H9 (cell line): ENCODE measurements around the gene GSE1. TPM values are rescaled to one million over a fixed set of nuclear protein-coding genes. Genes with fewer than 3 reads are reported as not detected.

Source experiments
- DNase-seq: peaks from one replicate; pipeline ENCODE4 v3.0.0-alpha.2; 2017
- H2AFZ ChIP-seq: one replicate; pipeline ENCODE4 v1.6.1; 2013; ENCODE audit warnings: mild to moderate bottlenecking, low read length, control low read depth, moderate library complexity
- H2AK5ac ChIP-seq: 2 replicates; pipeline ENCODE4 v1.6.1; 2013; ENCODE audit warnings: low read length, control low read depth, mixed read lengths; ENCODE audit not compliant: insufficient read length
- H2BK120ac ChIP-seq: one replicate; pipeline ENCODE4 v1.6.1; 2013; ENCODE audit warnings: low read depth, mild to moderate bottlenecking, low read length, control low read depth, inconsistent platforms; ENCODE audit not compliant: poor library complexity, severe bottlenecking
- H2BK12ac ChIP-seq: 2 replicates; pipeline ENCODE4 v1.6.1; 2013; ENCODE audit warnings: low read length, control low read depth, mixed read lengths, low read depth; ENCODE audit not compliant: insufficient read length
- H2BK15ac ChIP-seq: 2 replicates; pipeline ENCODE4 v1.6.1; 2013; ENCODE audit warnings: low read depth, low read length, control low read depth
- H2BK20ac ChIP-seq: one replicate; pipeline ENCODE4 v1.6.1; 2013; ENCODE audit warnings: low read depth, mild to moderate bottlenecking, low read length, control low read depth, inconsistent platforms; ENCODE audit not compliant: poor library complexity, severe bottlenecking
- H2BK5ac ChIP-seq: 2 replicates; pipeline ENCODE4 v1.6.1; 2013; ENCODE audit warnings: low read length, control low read depth, mixed read lengths; ENCODE audit not compliant: insufficient read length
- H3K14ac ChIP-seq: 2 replicates; pipeline ENCODE4 v1.6.1; 2013; ENCODE audit warnings: low read length, control low read depth; ENCODE audit not compliant: insufficient read depth
- H3K18ac ChIP-seq: 2 replicates; pipeline ENCODE4 v1.6.1; 2013; ENCODE audit warnings: low read depth, mild to moderate bottlenecking, mixed read lengths, low read length, control low read depth; ENCODE audit not compliant: insufficient read length
- H3K23ac ChIP-seq: 2 replicates; pipeline ENCODE4 v1.6.1; 2013; ENCODE audit warnings: low read length, control low read depth, mixed read lengths, low read depth; ENCODE audit not compliant: insufficient read length
- H3K23me2 ChIP-seq: 2 replicates; pipeline ENCODE4 v1.6.1; 2013; ENCODE audit warnings: low read depth, mild to moderate bottlenecking, mixed read lengths, low read length, control low read depth; ENCODE audit not compliant: insufficient read length, poor library complexity, severe bottlenecking
- H3K27ac ChIP-seq: 2 replicates; pipeline ENCODE4 v1.5.1; 2013; ENCODE audit warnings: low read length, control low read depth, mixed read lengths, low read depth; ENCODE audit not compliant: insufficient read length
- H3K27me3 ChIP-seq: 2 replicates; pipeline ENCODE4 v1.6.1; 2013; ENCODE audit warnings: low read length, control low read depth, inconsistent platforms; ENCODE audit not compliant: insufficient read depth
- H3K4ac ChIP-seq: 2 replicates; pipeline ENCODE4 v1.6.1; 2013; ENCODE audit warnings: low read depth, mild to moderate bottlenecking, control low read depth, inconsistent platforms, low read length, moderate library complexity
- H3K4me1 ChIP-seq: 2 replicates; pipeline ENCODE4 v1.6.1; 2013; ENCODE audit warnings: low read length, control low read depth, inconsistent platforms; ENCODE audit not compliant: insufficient read depth
- H3K4me2 ChIP-seq: 2 replicates; pipeline ENCODE4 v1.6.1; 2013; ENCODE audit warnings: low read length, control low read depth, mixed read lengths; ENCODE audit not compliant: insufficient read length, insufficient read depth
- H3K56ac ChIP-seq: 2 replicates; pipeline ENCODE4 v1.6.1; 2013; ENCODE audit warnings: low read depth, mild to moderate bottlenecking, mixed read lengths, low read length, control low read depth; ENCODE audit not compliant: insufficient read length
- H3K79me1 ChIP-seq: 2 replicates; pipeline ENCODE4 v1.6.1; 2013; ENCODE audit warnings: low read depth, mild to moderate bottlenecking, moderate library complexity, low read length, control low read depth, inconsistent platforms; ENCODE audit not compliant: insufficient read depth, poor library complexity, severe bottlenecking
- H3K79me2 ChIP-seq: 2 replicates; pipeline ENCODE4 v1.6.1; 2013; ENCODE audit warnings: low read length, control low read depth, inconsistent platforms; ENCODE audit not compliant: insufficient read depth
- H3K9ac ChIP-seq: 2 replicates; pipeline ENCODE4 v1.6.1; 2013; ENCODE audit warnings: low read length, control low read depth, mixed read lengths; ENCODE audit not compliant: insufficient read length; ENCODE audit errors: extremely low read depth
- H3K9me3 ChIP-seq: one replicate; pipeline ENCODE4 v1.6.1; 2013; ENCODE audit warnings: low read depth, low read length, inconsistent platforms; ENCODE audit not compliant: control insufficient read depth
- H3T11ph ChIP-seq: one replicate; pipeline ENCODE4 v1.6.1; 2013; ENCODE audit warnings: mild to moderate bottlenecking, low read length, control low read depth, inconsistent platforms
- H4K20me1 ChIP-seq: one replicate; pipeline ENCODE4 v1.6.1; 2013; ENCODE audit not compliant: control insufficient read depth, insufficient read length, insufficient read depth
- H4K5ac ChIP-seq: 2 replicates; pipeline ENCODE4 v1.6.1; 2013; ENCODE audit warnings: low read depth, mild to moderate bottlenecking, mixed read lengths, low read length, control low read depth; ENCODE audit not compliant: insufficient read length
- H4K8ac ChIP-seq: replicated peaks from 2 replicates; pipeline ENCODE4 v1.6.1; 2013; ENCODE audit warnings: low read length, control low read depth, mixed read lengths, low read depth; ENCODE audit not compliant: insufficient read length
- H4K91ac ChIP-seq: 2 replicates; pipeline ENCODE4 v1.6.1; 2013; ENCODE audit warnings: low read depth, mild to moderate bottlenecking, moderate library complexity, mixed read lengths, low read length, control low read depth; ENCODE audit not compliant: insufficient read length
- H3K27ac Mint-ChIP-seq, 3 experiments: 2 replicates in 2 of 3; 3 replicates in 1 of 3; pipeline ENCODE4 v1.8.0; 2020 to 2021; ENCODE audit warnings: mixed read lengths in 3 of 3, mild to moderate bottlenecking in 1 of 3, moderate library complexity in 1 of 3
- H3K27me3 Mint-ChIP-seq: 2 replicates; pipeline ENCODE4 v1.8.0; 2021; ENCODE audit warnings: low read depth, mild to moderate bottlenecking, moderate library complexity, mixed read lengths
- H3K36me3 Mint-ChIP-seq, 3 experiments: 2 replicates in 2 of 3; 3 replicates in 1 of 3; pipeline ENCODE4 v1.8.0; 2020 to 2021; ENCODE audit warnings: low read depth in 3 of 3, mixed read lengths in 3 of 3; ENCODE audit not compliant: insufficient read depth in 1 of 3
- H3K4me1 Mint-ChIP-seq, 2 experiments: 2 replicates each; pipeline ENCODE4 v1.8.0; 2020; ENCODE audit warnings: mixed read lengths in 2 of 2
- H3K4me3 Mint-ChIP-seq, 2 experiments: 2 replicates in 1 of 2; 3 replicates in 1 of 2; pipeline ENCODE4 v1.8.0; 2020 to 2021; ENCODE audit warnings: mild to moderate bottlenecking in 2 of 2, mixed read lengths in 2 of 2, moderate library complexity in 1 of 2
- H3K9me3 Mint-ChIP-seq, 2 experiments: 2 replicates in 1 of 2; 3 replicates in 1 of 2; pipeline ENCODE4 v1.8.0; 2020; ENCODE audit warnings: mild to moderate bottlenecking in 2 of 2, mixed read lengths in 2 of 2, moderate library complexity in 1 of 2
- CTCF ChIP-seq: fragments of 200-600 bp; sonication (generic); conservative IDR thresholded peaks from 3 replicates; pipeline ENCODE4 v1.8.0; 2021; ENCODE audit warnings: antibody characterized with exemption, mild to moderate bottlenecking
- WGBS: extraction: QIAGEN DNeasy Blood & Tissue Kit; methylation state at CpG from one replicate; pipeline ENCODE4 v1.1.7; 2013; ENCODE audit warnings: missing lambda C conversion rate, low lambda C conversion rate, mixed read lengths; ENCODE audit not compliant: insufficient read length; ENCODE audit errors: extremely low coverage; 5-methylcytosine and 5-hydroxymethylcytosine counted together
- total RNA-seq: library from RNA; stranded (reverse); gene quantifications from 2 replicates; pipeline ENCODE4 v1.2.1, GENCODE V29; 2021

GSE1 gene
- total RNA-seq, 1 experiment from 2014 or later: 125 TPM

GRCh38 chr16:85615852-85616606, 2.9 kb downstream of the GSE1 start:
- Histone ChIP-seq H3K9me3 (no peaks in the 10 kb centered on the region), H3K23me2 (peaks cover 18% of the 10 kb centered on the region), H4K91ac (no peak overlapping the region), H3T11ph (no peak overlapping the region), H3K14ac (no peak overlapping the region), H3K18ac (no peak overlapping the region), H2BK5ac (no peak overlapping the region), H3K27me3 (no peaks in the 10 kb centered on the region), H2BK15ac (no peak overlapping the region), H3K4me2 (peak overlapping the region; percentile 55), H2AFZ (no peak overlapping the region), H3K4ac (no peak overlapping the region), H2BK20ac (no peak overlapping the region), H4K8ac (no peak overlapping the region), H2AK5ac (no peak overlapping the region), H3K79me1 (peaks cover 9% of the 10 kb centered on the region), H3K27ac (no peak overlapping the region), H2BK120ac (no peak overlapping the region), H3K9ac (no peak overlapping the region), H4K20me1 (peaks cover 3% of the 10 kb centered on the region), H3K23ac (no peak overlapping the region), H2BK12ac (no peak overlapping the region), H3K56ac (no peak overlapping the region), H4K5ac (no peak overlapping the region), H3K4me1 (no peaks in the 10 kb centered on the region; the same call in 1 of the 2 replicates), H3K79me2 (peaks cover 48% of the 10 kb centered on the region; the same call in 1 of the 2 replicates)
- WGBS: no CpG with 5 or more reads among the region's 21 CpGs
- Mint-ChIP-seq H3K9me3 (no peaks in the 10 kb centered on the region), H3K4me3 (peak overlapping the region; percentile 75 to 79), H3K4me1 (peaks cover 46 to 55% of the 10 kb centered on the region in 2 experiments), H3K27me3 (no peaks in the 10 kb centered on the region), H3K36me3 (peaks cover 9 to 33% (median 25%) of the 10 kb centered on the region in 3 experiments; a peak in 6 of 7 replicates), H3K27ac (no peak overlapping the region)
- DNase-seq: peak; percentile 87
- peak; percentile 98 for TF ChIP-seq CTCF
